K562 (cell line): ENCODE measurements around the gene STRA8. TPM values are rescaled to one million over a fixed set of nuclear protein-coding genes. Genes with fewer than 3 reads are reported as not detected.

Source experiments
- ATAC-seq: fragments of 200-7000 bp; cut with Tn5 transposase; 3 replicates; pipeline ENCODE4 v1.9.1; 2020; ENCODE audit warnings: moderate library complexity
- BruUV-seq: library from RNA; stranded (reverse); fragments of 400-500 nt; replicated peaks from 2 replicates; lab custom pipeline; 2021; lab: Mats Ljungman, UMichigan
- CTCF ChIA-PET: fragments of 300-600 bp; formaldehyde crosslinking; extraction: SDS; loops from one replicate; lab custom pipeline; 2021; ENCODE audit warnings: low intra/inter-chr PET ratio; lab: Yijun Ruan, JAX
- POLR2A ChIA-PET: fragments of 300-600, 350-650 bp; sonication (Branson Sonifier 250); formaldehyde crosslinking; extraction: SDS; loops from one replicate; lab custom pipeline; 2021; ENCODE audit warnings: antibody characterized with exemption, inconsistent platforms; lab: Yijun Ruan, JAX
- DNase-seq, 4 experiments: peaks; one replicate each; pipeline versions ENCODE4 v3.0.0 to v3.0.0-alpha.2; 2011 to 2018; ENCODE audit warnings: low spot score in 3 of 4, mixed read lengths in 3 of 4; ENCODE audit errors: extremely low read depth in 1 of 4
- FAIRE-seq: peaks from 2 replicates; lab custom pipeline; 2011; peaks lifted over from hg19 to GRCh38; lab: Jason Lieb, UNC
- H2AFZ ChIP-seq: 2 replicates; pipeline ENCODE4 v1.6.0; 2011; ENCODE audit warnings: low read depth, low read length, control low read depth, inconsistent platforms
- H3K27ac ChIP-seq: fragments of 200-600 bp; 3 replicates; pipeline ENCODE4 v1.8.0; 2011; ENCODE audit warnings: low read depth, mild to moderate bottlenecking, control low read depth, inconsistent platforms, low read length, moderate library complexity, mixed read lengths; ENCODE audit errors: extremely low read depth
- H3K27me3 ChIP-seq, 2 experiments: fragments of 300-600 bp in 1 of 2; 2 replicates in 1 of 2; 3 replicates in 1 of 2; pipeline versions ENCODE4 v1.6.0 to v1.8.0; 2011; ENCODE audit warnings: inconsistent platforms in 2 of 2, low read length in 2 of 2, mild to moderate bottlenecking in 1 of 2, mixed read lengths in 1 of 2, moderate library complexity in 1 of 2; ENCODE audit not compliant: control insufficient read depth in 2 of 2, insufficient read depth in 2 of 2
- H3K36me3 ChIP-seq: fragments of 300-600 bp; 3 replicates; pipeline ENCODE4 v1.8.0; 2011; ENCODE audit warnings: mild to moderate bottlenecking, low read length, inconsistent platforms; ENCODE audit not compliant: control insufficient read depth, insufficient read depth
- H3K4me1 ChIP-seq, 2 experiments: fragments of 200-600 bp in 1 of 2; replicated peaks in 1 of 2; 2 replicates in 1 of 2; 3 replicates in 1 of 2; pipeline versions ENCODE4 v1.5.1 to v1.8.0; 2011; ENCODE audit warnings: inconsistent platforms in 2 of 2, low read length in 2 of 2, mild to moderate bottlenecking in 1 of 2, mixed read lengths in 1 of 2, moderate library complexity in 1 of 2; ENCODE audit not compliant: control insufficient read depth in 2 of 2, insufficient read depth in 2 of 2
- H3K4me2 ChIP-seq: 2 replicates; pipeline ENCODE4 v1.6.1; 2011; ENCODE audit warnings: low read length, control low read depth, inconsistent platforms, mixed read lengths; ENCODE audit not compliant: insufficient read depth
- H3K4me3 ChIP-seq: fragments of 200-600 bp; sonication (generic), shearing (Covaris generic); 2 replicates; pipeline ENCODE4 v1.5.1; 2016; ENCODE audit warnings: control low read depth, inconsistent platforms
- H3K79me2 ChIP-seq: fragments of 200-600 bp; 3 replicates; pipeline ENCODE4 v1.8.0; 2011; ENCODE audit warnings: low read length, inconsistent platforms; ENCODE audit not compliant: control insufficient read depth, insufficient read depth
- H3K9ac ChIP-seq, 2 experiments: 2 replicates each; pipeline versions ENCODE4 v1.6.0 to v1.6.1; 2011; ENCODE audit warnings: low read depth in 2 of 2, low read length in 2 of 2, control low read depth in 1 of 2, inconsistent platforms in 1 of 2, mild to moderate bottlenecking in 1 of 2, mixed read lengths in 1 of 2; ENCODE audit not compliant: insufficient read depth in 1 of 2
- H3K9me1 ChIP-seq: one replicate; pipeline ENCODE4 v1.6.0; 2011; ENCODE audit warnings: inconsistent platforms, mild to moderate bottlenecking, low read length, moderate library complexity; ENCODE audit not compliant: control insufficient read depth, insufficient read depth
- H3K9me3 ChIP-seq: replicated peaks from 2 replicates; pipeline ENCODE4 v1.5.1; 2011; ENCODE audit warnings: low read depth, low read length, inconsistent platforms; ENCODE audit not compliant: control insufficient read depth, insufficient read depth
- H4K20me1 ChIP-seq: replicated peaks from 2 replicates; pipeline ENCODE4 v1.6.1; 2011; ENCODE audit warnings: low read length, inconsistent platforms, mixed read lengths; ENCODE audit not compliant: control insufficient read depth, insufficient read depth
- CBX8 ChIP-seq: fragments of 200-600 bp; sonication (generic); IDR thresholded peaks from 2 replicates; pipeline ENCODE4 v1.6.1; 2012; ENCODE audit warnings: borderline replicate concordance, mixed run types, low read depth, mild to moderate bottlenecking, moderate library complexity, mixed read lengths, low read length, control low read depth, inconsistent platforms; ENCODE audit not compliant: poor library complexity, severe bottlenecking; ENCODE audit errors: extremely low read depth
- GABPB2 ChIP-seq: fragments of 250-450 bp; sonication (Bioruptor Pico); conservative IDR thresholded peaks from 2 replicates; pipeline ENCODE4 v1.5.1; 2021; ENCODE audit warnings: mild to moderate bottlenecking
- GTF2E2 ChIP-seq: fragments of 200-800 bp; sonication (Bioruptor generic); IDR thresholded peaks from 2 replicates; pipeline ENCODE4 v1.6.1; 2016; ENCODE audit warnings: missing genetic modification characterization, missing compliant biosample characterization
- MTA2 ChIP-seq: fragments of 450-650 bp; IDR thresholded peaks from 2 replicates; pipeline ENCODE4 v1.6.1; 2016; ENCODE audit warnings: low read depth
- NFRKB ChIP-seq: fragments of 450-650 bp; IDR thresholded peaks from 2 replicates; pipeline ENCODE4 v1.6.1; 2016; ENCODE audit warnings: low read depth
- RBM17 ChIP-seq: fragments of 200-400 bp; formaldehyde crosslinking; IDR thresholded peaks from 2 replicates; pipeline ENCODE4 v1.6.1; 2017; ENCODE audit warnings: low read depth, mild to moderate bottlenecking, low read length, borderline replicate concordance
- ZC3H8 ChIP-seq: fragments of 450-650 bp; IDR thresholded peaks from 2 replicates; pipeline ENCODE4 v1.6.1; 2017
- ZNF253 ChIP-seq: fragments of 250-450 bp; sonication (Bioruptor Pico); conservative IDR thresholded peaks from 2 replicates; pipeline ENCODE4 v1.6.1; 2021; ENCODE audit warnings: mild to moderate bottlenecking
- ZNF444 ChIP-seq: fragments of 250-450 bp; sonication (Bioruptor Pico); IDR thresholded peaks from 2 replicates; pipeline ENCODE4 v1.4.0; 2020; ENCODE audit warnings: mild to moderate bottlenecking, moderate library complexity
- ZNF586 ChIP-seq: fragments of 450-650 bp; formaldehyde crosslinking; conservative IDR thresholded peaks from 2 replicates; pipeline ENCODE4 v1.4.0; 2020; ENCODE audit warnings: mild to moderate bottlenecking, moderate library complexity
- WGBS: fragments of 100-300 bp; shearing (Covaris generic); methylation state at CpG from one replicate; pipeline ENCODE4 v1.1.6; 2016; ENCODE audit warnings: low coverage, mixed read lengths; ENCODE audit not compliant: insufficient coverage; ENCODE audit errors: missing lambda C conversion rate; 5-methylcytosine and 5-hydroxymethylcytosine counted together
- in situ Hi-C: fragments of 300-500 bp; cut with MboI; formaldehyde crosslinking; loops from 4 replicates; pipeline ENCODE4 v1.15.0; 2018; ENCODE audit warnings: inconsistent platforms, mixed read lengths
- intact Hi-C: fragments of 100-400 bp; cut with micrococcal nuclease; formaldehyde crosslinking; loops from 2 replicates; pipeline ENCODE4 v1.14.2; 2022
- polyA plus RNA-seq, 8 experiments: library from polyadenylated mRNA; depleted of rRNA in 4 of 8; stranded (reverse) in 5 of 8; unstranded in 3 of 8; fragments of >200 nt; fragmentation: Nextera tagmentation in 2 of 8; fragmentation: Illumina TruSeq in 1 of 8; extraction: Ambion mirVana in 2 of 8; extraction: Trizol in 1 of 8; gene quantifications; 2 replicates each; pipeline versions ENCODE4 v1.2.1 to v1.2.3, GENCODE V29; 2011 to 2014; ENCODE audit warnings: inconsistent platforms in 1 of 8, missing spikeins in 1 of 8
- total RNA-seq, 7 experiments: library from RNA; depleted of rRNA in 6 of 7; stranded (reverse); fragments of >200 nt in 6 of 7; fragmentation: Illumina TruSeq in 2 of 7; extraction: Trizol in 2 of 7; gene quantifications; 2 replicates each; pipeline versions ENCODE4 v1.2.1 to v1.2.3, GENCODE V29; 2011 to 2021; ENCODE audit warnings: low replicate concordance in 1 of 7

STRA8 gene
- total and polyA plus RNA-seq, 9 of the 15 experiments (the other 6 are each of a cell fraction or from before 2014, with no cell fraction given): not detected

GRCh38 chr7:135213831-135214230 is 19.8 kb upstream of the STRA8 start:
- Histone ChIP-seq H3K79me2 (no peaks in the 10 kb centered on the region), H2AFZ (peak overlapping the region; percentile 29; the same call in 1 of the 2 replicates), H3K27ac (no peak overlapping the region), H3K9me3 (no peaks in the 10 kb centered on the region), H3K9ac (no peak overlapping the region), H3K4me2 (no peak overlapping the region), H3K4me1 (peaks cover 9 to 10% of the 10 kb centered on the region in 2 experiments), H3K9me1 (no peaks in the 10 kb centered on the region), H4K20me1 (no peaks in the 10 kb centered on the region), H3K4me3 (no peak overlapping the region), H3K36me3 (no peaks in the 10 kb centered on the region), H3K27me3 (peaks cover 8 to 9% of the 10 kb centered on the region in 2 experiments; a peak in 3 of 5 replicates)
- WGBS: 13% methylated on average over 2 of the region's 2 CpGs
- DNase-seq: no peak
- ATAC-seq: no peak
- TF ChIP-seq GABPB2 (CRISPR knock-in tag) (no peak), ZNF586 (CRISPR knock-in tag) (no peak), NFRKB (no peak), RBM17 (no peak), GTF2E2 (tag) (no peak), CBX8 (no peak), MTA2 (no peak), ZNF444 (CRISPR knock-in tag) (no peak), ZNF253 (CRISPR knock-in tag) (no peak), ZC3H8 (no peak)
- CTCF ChIA-PET: no interaction called here
- BruUV-seq: no TSS peak
- POLR2A ChIA-PET: interaction anchor here (0.6 to 0.7 kb wide), 3 partner anchors 11 to 888 kb away, joined by 3 to 5 read pairs (median 3); no protein-coding TSS in a partner anchor
- in situ Hi-C loops (no loop called here), intact Hi-C loops (no loop called here)
- FAIRE-seq: no peak
